KMS-11 (cell line): ENCODE results near the gene PCGF1.

Source experiments
- H2AFZ ChIP-seq: fragments of 200-600 bp; sonication (generic); 2 replicates; pipeline ENCODE4 v1.6.1; 2016; ENCODE audit warnings: antibody characterized with exemption, mixed run types, low read depth
- H3K27ac ChIP-seq: fragments of 200-600 bp; sonication (generic); 2 replicates; pipeline ENCODE4 v1.6.1; 2016; ENCODE audit warnings: mild to moderate bottlenecking, mixed run types
- H3K27me3 ChIP-seq: fragments of 200-600 bp; sonication (generic); 2 replicates; pipeline ENCODE4 v1.6.1; 2017; ENCODE audit warnings: mild to moderate bottlenecking, low read depth, mixed run types, moderate library complexity; ENCODE audit not compliant: insufficient read depth
- H3K36me3 ChIP-seq: fragments of 200-600 bp; sonication (generic); 2 replicates; pipeline ENCODE4 v1.6.1; 2017; ENCODE audit warnings: mild to moderate bottlenecking, mixed run types; ENCODE audit not compliant: insufficient read depth
- H3K4me1 ChIP-seq: fragments of 200-600 bp; sonication (generic); 2 replicates; pipeline ENCODE4 v1.6.1; 2016; ENCODE audit warnings: mild to moderate bottlenecking, low read depth, mixed run types; ENCODE audit not compliant: poor library complexity, severe bottlenecking
- H3K4me2 ChIP-seq: fragments of 200-600 bp; sonication (generic); 2 replicates; pipeline ENCODE4 v1.7.0; 2016; ENCODE audit warnings: mild to moderate bottlenecking, mixed run types
- H3K4me3 ChIP-seq: fragments of 200-600 bp; sonication (generic); IDR thresholded peaks from 2 replicates; pipeline ENCODE4 v1.6.1; 2017; ENCODE audit warnings: low read depth, low read length, mixed read lengths; ENCODE audit not compliant: insufficient read depth
- H3K79me2 ChIP-seq: fragments of 200-600 bp; sonication (generic); 2 replicates; pipeline ENCODE4 v1.6.1; 2016; ENCODE audit warnings: low read depth, mixed run types; ENCODE audit not compliant: insufficient read depth
- H3K9ac ChIP-seq: fragments of 200-600 bp; sonication (generic); 2 replicates; pipeline ENCODE4 v1.6.1; 2016; ENCODE audit warnings: mild to moderate bottlenecking, mixed run types
- H4K20me1 ChIP-seq: fragments of 200-600 bp; sonication (generic); 2 replicates; pipeline ENCODE4 v1.6.1; 2016; ENCODE audit warnings: mild to moderate bottlenecking, mixed run types; ENCODE audit not compliant: insufficient read depth
- TF ChIP-seq, protein P1 (sequence below): fragments of 200-600 bp; sonication (generic); conservative IDR thresholded peaks from 2 replicates; pipeline ENCODE4 v1.6.1; 2017; ENCODE audit warnings: low read depth, mild to moderate bottlenecking, antibody characterized with exemption, low read length, moderate library complexity, mixed read lengths

PCGF1 gene

GRCh38 chr2:74535440-74535965 lies 28.0 kb upstream of the PCGF1 start:
- peaks cover 12% of the 10 kb centered on the region for H3K4me1 ChIP-seq
- no peaks in the 10 kb centered on the region for H3K36me3 ChIP-seq
- no peak overlapping the region for H3K4me3 ChIP-seq
- no peaks in the 10 kb centered on the region; the same call in 1 of the 2 replicates for H3K27me3 ChIP-seq
- TF ChIP-seq, protein P1, sequence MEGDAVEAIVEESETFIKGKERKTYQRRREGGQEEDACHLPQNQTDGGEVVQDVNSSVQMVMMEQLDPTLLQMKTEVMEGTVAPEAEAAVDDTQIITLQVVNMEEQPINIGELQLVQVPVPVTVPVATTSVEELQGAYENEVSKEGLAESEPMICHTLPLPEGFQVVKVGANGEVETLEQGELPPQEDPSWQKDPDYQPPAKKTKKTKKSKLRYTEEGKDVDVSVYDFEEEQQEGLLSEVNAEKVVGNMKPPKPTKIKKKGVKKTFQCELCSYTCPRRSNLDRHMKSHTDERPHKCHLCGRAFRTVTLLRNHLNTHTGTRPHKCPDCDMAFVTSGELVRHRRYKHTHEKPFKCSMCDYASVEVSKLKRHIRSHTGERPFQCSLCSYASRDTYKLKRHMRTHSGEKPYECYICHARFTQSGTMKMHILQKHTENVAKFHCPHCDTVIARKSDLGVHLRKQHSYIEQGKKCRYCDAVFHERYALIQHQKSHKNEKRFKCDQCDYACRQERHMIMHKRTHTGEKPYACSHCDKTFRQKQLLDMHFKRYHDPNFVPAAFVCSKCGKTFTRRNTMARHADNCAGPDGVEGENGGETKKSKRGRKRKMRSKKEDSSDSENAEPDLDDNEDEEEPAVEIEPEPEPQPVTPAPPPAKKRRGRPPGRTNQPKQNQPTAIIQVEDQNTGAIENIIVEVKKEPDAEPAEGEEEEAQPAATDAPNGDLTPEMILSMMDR: no peak
- 0 out of 2 replicates have a peak, but pooled peaks cover 8% of the 10 kb centered on the region for H3K79me2 ChIP-seq
- H2AFZ ChIP-seq: no peak overlapping the region
- H3K27ac ChIP-seq: no peak overlapping the region
- no peak overlapping the region for H3K9ac ChIP-seq
- no peak overlapping the region for H3K4me2 ChIP-seq
- H4K20me1 ChIP-seq: no peaks in the 10 kb centered on the region

DNA sequence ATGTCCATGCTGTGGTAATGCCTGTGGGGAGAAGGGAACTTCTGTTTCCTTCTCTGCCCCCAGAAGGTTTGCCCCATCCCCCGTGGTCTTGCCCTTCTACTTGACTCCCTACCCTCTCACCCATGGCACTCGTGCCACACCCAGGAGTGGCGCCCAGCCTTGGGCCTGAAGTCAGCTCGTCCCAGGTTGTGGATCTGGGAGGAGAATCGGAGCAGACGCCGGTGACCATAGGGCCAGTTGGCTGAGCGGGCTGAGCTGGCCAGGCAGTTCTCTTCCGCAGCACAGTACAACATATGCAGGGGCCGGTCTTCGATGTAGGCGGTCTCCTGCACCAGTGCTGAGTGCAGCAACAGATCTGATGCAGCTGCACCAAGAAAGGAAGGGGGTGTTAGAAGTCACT lies 26.9 kb upstream of the PCGF1 start:
- H3K27ac ChIP-seq: no peak overlapping the region
- no peaks in the 10 kb centered on the region; the same call in 1 of the 2 replicates for H3K27me3 ChIP-seq
- peaks cover 8% of the 10 kb centered on the region; the same call in 1 of the 2 replicates for H3K79me2 ChIP-seq
- H3K9ac ChIP-seq: no peak overlapping the region
- no peak overlapping the region for H2AFZ ChIP-seq
- H3K36me3 ChIP-seq: no peaks in the 10 kb centered on the region
- no peak overlapping the region for H3K4me2 ChIP-seq
- no peaks in the 10 kb centered on the region for H4K20me1 ChIP-seq
- TF ChIP-seq, protein P1: no peak
- peaks cover 12% of the 10 kb centered on the region for H3K4me1 ChIP-seq
- no peak overlapping the region for H3K4me3 ChIP-seq

DNA sequence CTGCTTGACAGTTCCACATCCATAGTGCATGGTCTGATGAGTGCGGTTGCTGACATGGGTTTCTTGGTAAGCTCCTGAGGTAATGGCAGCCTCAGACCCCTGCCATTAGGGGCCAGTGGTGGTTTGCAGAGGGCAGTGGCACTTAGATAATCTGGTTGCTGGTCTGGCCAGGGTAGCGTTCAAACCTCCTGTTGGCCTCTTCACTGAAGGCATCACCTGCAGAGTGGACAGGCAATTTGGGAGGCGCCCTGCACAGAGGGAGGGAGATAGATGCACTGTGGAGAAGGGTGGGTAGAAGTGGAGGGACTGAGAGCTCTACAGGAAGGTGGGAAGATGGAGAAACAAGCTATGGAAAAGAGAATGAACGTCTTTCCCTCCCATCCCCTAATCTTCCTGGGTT lies 26.0 kb upstream of the PCGF1 start:
- Histone ChIP-seq H3K36me3 (no peaks in the 10 kb centered on the region), H3K9ac (no peak overlapping the region), H3K27ac (no peak overlapping the region), H3K27me3 (no peaks in the 10 kb centered on the region; the same call in 1 of the 2 replicates), H3K4me1 (peaks cover 13% of the 10 kb centered on the region), H3K4me2 (no peak overlapping the region), H2AFZ (no peak overlapping the region), H3K79me2 (peaks cover 18% of the 10 kb centered on the region), H3K4me3 (no peak overlapping the region), H4K20me1 (no peaks in the 10 kb centered on the region)
- TF ChIP-seq, protein P1: no peak

- no peak overlapping the region for H3K27ac ChIP-seq
- TF ChIP-seq, protein P1: peak; percentile 51; the same call in 1 of the 2 replicates
- no peak overlapping the region for H3K4me3 ChIP-seq
- H3K4me2 ChIP-seq: no peak overlapping the region
- H3K36me3 ChIP-seq: no peaks in the 10 kb centered on the region; the same call in 1 of the 2 replicates
- H3K4me1 ChIP-seq: peaks cover 22% of the 10 kb centered on the region
- H3K9ac ChIP-seq: no peak overlapping the region
- H3K27me3 ChIP-seq: no peaks in the 10 kb centered on the region
- peaks cover 30% of the 10 kb centered on the region for H3K79me2 ChIP-seq
- no peaks in the 10 kb centered on the region for H4K20me1 ChIP-seq
- no peak overlapping the region for H2AFZ ChIP-seq
Measured at GRCh38 chr2:74532222-74532621, 24.7 kb upstream of the PCGF1 start.
